ENCODE measurements around the gene SH3YL1.

DNA sequence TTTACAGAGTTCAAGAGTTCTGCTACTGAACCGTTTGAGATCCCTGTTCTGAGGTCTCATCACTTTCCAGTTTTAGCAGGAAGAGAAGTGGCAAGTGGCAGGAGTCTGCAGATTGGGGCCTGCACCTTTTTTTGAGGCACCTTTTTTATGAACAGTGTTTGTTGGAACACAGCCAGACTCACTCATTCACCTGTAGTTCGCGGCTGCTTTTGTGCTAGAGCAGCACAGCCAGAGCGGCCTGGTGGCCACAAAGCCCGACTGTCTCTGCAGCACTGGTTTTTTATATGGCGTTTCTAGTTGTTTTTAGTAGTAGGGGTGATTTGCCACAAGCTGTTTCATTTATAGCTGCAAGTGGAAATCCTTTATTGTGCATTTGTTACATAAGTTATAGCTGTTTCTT is 9.5 kb upstream of the SH3YL1 start:
- TF ChIP-seq CTCF (conservative IDR thresholded peaks at IDR 0.05 in 1 of 2, IDR thresholded peaks at IDR 0.05 in 1 of 2; ENCODE audit: extremely low read depth in 1 of 2, insufficient read depth in 1 of 2, low read depth in 1 of 2, low read length in 2 of 2) (no peak), EZH2 (IDR thresholded peaks at IDR 0.05; ENCODE audit: borderline replicate concordance, low read length) (no peak)
